Natural killer cell treated with Interleukin-12 subunit alpha and Interleukin-12 subunit beta and Interleukin-15 and Interleukin-18, amount 100 ng/mL, for 72 hours (primary cell): ENCODE data around the gene NKPD1. TPM values are rescaled to one million over a fixed set of nuclear protein-coding genes. Genes with fewer than 3 reads are reported as not detected.
A peak's percentile ranks its signal among the peaks of the same experiment; 100 is the strongest.
"Not testable (repeated sequence)": the region's sequence is repeated elsewhere in the genome, so short reads cannot be mapped to it uniquely, and the experiment has no call there.

ENCODE experiments used
- ATAC-seq, 2 donors: fragments of 150-1000 bp; cut with Tn5 transposase in 1 of 2; sonication (Bioruptor Pico), chemical (Tn5 transposase) in 1 of 2; 2 replicates each; pipeline ENCODE4 v1.10.0; 2021
- DNase-seq: peaks from one replicate; pipeline ENCODE4 v3.0.0; 2022; ENCODE audit warnings: low spot score
- H3K27ac Mint-ChIP-seq, 2 donors: 1 replicate in 1 of 2; 2 replicates in 1 of 2; pipeline ENCODE4 v1.8.0; 2022; ENCODE audit warnings: mixed read lengths in 2 of 2, mild to moderate bottlenecking in 1 of 2, moderate library complexity in 1 of 2
- H3K27me3 Mint-ChIP-seq, 2 donors: 1 replicate in 1 of 2; 2 replicates in 1 of 2; pipeline ENCODE4 v1.8.0; 2022; ENCODE audit warnings: mixed read lengths in 2 of 2
- H3K36me3 Mint-ChIP-seq: one replicate; pipeline ENCODE4 v1.8.0; 2022; ENCODE audit warnings: mixed read lengths
- H3K4me1 Mint-ChIP-seq, 2 donors: 1 replicate in 1 of 2; 2 replicates in 1 of 2; pipeline ENCODE4 v1.8.0; 2022; ENCODE audit warnings: low read depth in 2 of 2, mixed read lengths in 2 of 2, mild to moderate bottlenecking in 1 of 2
- H3K4me3 Mint-ChIP-seq: one replicate; pipeline ENCODE4 v1.8.0; 2022; ENCODE audit warnings: mixed read lengths
- H3K9me3 Mint-ChIP-seq: 2 replicates; pipeline ENCODE4 v1.8.0; 2022; ENCODE audit warnings: mixed read lengths
- total RNA-seq, 2 donors: library from RNA; stranded (reverse); gene quantifications; one replicate each; pipeline ENCODE4 v1.2.3, GENCODE V29; 2022

The NKPD1 gene
- total RNA-seq, 2 donors from 2014 or later: 0.14 to 0.22 TPM

GRCh38 chr19:45118591-45119355 lies 42.0 kb downstream of the NKPD1 start:
- H3K9me3 Mint-ChIP-seq, H3K4me3 Mint-ChIP-seq, H3K36me3 Mint-ChIP-seq, ATAC-seq, DNase-seq, H3K27me3 Mint-ChIP-seq: not testable (repeated sequence)
- Mint-ChIP-seq H3K27ac (peak overlapping the region in 1 of 2 donors; percentile 53), H3K4me1 (peaks cover 43 to 47% of the 10 kb centered on the region in 2 donors)

- DNase-seq (no peak), ATAC-seq (no peak)
- no peaks in the 10 kb centered on the region for H3K36me3 Mint-ChIP-seq
- no peak overlapping the region for H3K27ac Mint-ChIP-seq
- no peak overlapping the region for H3K4me3 Mint-ChIP-seq
- H3K27me3 Mint-ChIP-seq: no peaks in the 10 kb centered on the region
- no peaks in the 10 kb centered on the region for H3K9me3 Mint-ChIP-seq
- H3K4me1 Mint-ChIP-seq: peaks cover 41 to 45% of the 10 kb centered on the region in 2 donors
These were observed 42.7 kb downstream of the NKPD1 start for GRCh38 chr19:45118106-45118505.

GRCh38 chr19:45117671-45118070 lies 43.1 kb downstream of the NKPD1 start:
- no peak overlapping the region for H3K27ac Mint-ChIP-seq
- peaks cover 39 to 45% of the 10 kb centered on the region in 2 donors for H3K4me1 Mint-ChIP-seq
- H3K9me3 Mint-ChIP-seq: no peaks in the 10 kb centered on the region
- ATAC-seq: peak; percentile 4 to 15
- H3K36me3 Mint-ChIP-seq: no peaks in the 10 kb centered on the region
- H3K4me3 Mint-ChIP-seq: no peak overlapping the region
- DNase-seq: no peak
- H3K27me3 Mint-ChIP-seq: no peaks in the 10 kb centered on the region

- Mint-ChIP-seq H3K36me3 (no peaks in the 10 kb centered on the region), H3K27ac (peak overlapping the region in 1 of 2 donors; percentile 53), H3K4me1 (peaks cover 35 to 42% of the 10 kb centered on the region in 2 donors), H3K27me3 (no peaks in the 10 kb centered on the region), H3K4me3 (no peak overlapping the region), H3K9me3 (no peaks in the 10 kb centered on the region)
- ATAC-seq: peak; percentile 51 to 76
- DNase-seq: peak; percentile 69
These were observed 43.6 kb downstream of the NKPD1 start for GRCh38 chr19:45117167-45117594.

- Mint-ChIP-seq H3K4me3 (no peak overlapping the region), H3K9me3 (no peaks in the 10 kb centered on the region), H3K27ac (peak overlapping the region in 1 of 2 donors; percentile 53), H3K36me3 (no peaks in the 10 kb centered on the region), H3K27me3 (no peaks in the 10 kb centered on the region), H3K4me1 (peaks cover 27 to 31% of the 10 kb centered on the region in 2 donors)
- no peak for ATAC-seq
- DNase-seq: no peak
These were observed 44.8 kb downstream of the NKPD1 start for GRCh38 chr19:45115809-45116615.

- no peak overlapping the region for H3K4me3 Mint-ChIP-seq
- no peaks in the 10 kb centered on the region for H3K36me3 Mint-ChIP-seq
- DNase-seq (no peak), ATAC-seq (no peak)
- peaks cover 23 to 34% of the 10 kb centered on the region in 2 donors for H3K4me1 Mint-ChIP-seq
- no peak overlapping the region for H3K27ac Mint-ChIP-seq
- no peaks in the 10 kb centered on the region for H3K27me3 Mint-ChIP-seq
- H3K9me3 Mint-ChIP-seq: no peaks in the 10 kb centered on the region
These were observed 46.7 kb downstream of the NKPD1 start for GRCh38 chr19:45114116-45114515.

GRCh38 chr19:45113628-45114027 lies 47.2 kb downstream of the NKPD1 start:
- Mint-ChIP-seq H3K27me3 (no peaks in the 10 kb centered on the region), H3K4me3 (no peak overlapping the region), H3K4me1 (peaks cover 20 to 32% of the 10 kb centered on the region in 2 donors), H3K36me3 (no peaks in the 10 kb centered on the region), H3K9me3 (no peaks in the 10 kb centered on the region), H3K27ac (no peak overlapping the region)
- ATAC-seq: no peak
- DNase-seq: no peak

GRCh38 chr19:45112111-45112827 lies 48.5 kb downstream of the NKPD1 start:
- H3K36me3 Mint-ChIP-seq: no peaks in the 10 kb centered on the region
- H3K27me3 Mint-ChIP-seq: no peaks in the 10 kb centered on the region
- H3K27ac Mint-ChIP-seq: no peak overlapping the region
- ATAC-seq: no peak
- no peaks in the 10 kb centered on the region for H3K9me3 Mint-ChIP-seq
- no peak for DNase-seq
- H3K4me1 Mint-ChIP-seq: peaks cover 11 to 22% of the 10 kb centered on the region in 2 donors
- no peak overlapping the region for H3K4me3 Mint-ChIP-seq

Other genes with a start within 250 kb of the NKPD1 start
- gene APOC1, start 246.4 kb downstream of the NKPD1 start, total RNA-seq: not detected
- gene APOC4, start 218.7 kb downstream of the NKPD1 start, total RNA-seq: not detected
- 1 to 10 TPM in 1 of 2 donors, not detected in 1; 4.6 TPM for gene APOC2, start 214.9 kb downstream of the NKPD1 start, total RNA-seq
- gene CLPTM1, start 205.6 kb downstream of the NKPD1 start, total RNA-seq: 100 to 1,000 TPM in 1 of 2 donors, 10 to 100 TPM in 1; 90.9 to 116 TPM
- gene RELB, start 159.5 kb downstream of the NKPD1 start, total RNA-seq: 10 to 100 TPM; 47.0 to 81.6 TPM
- 100 to 1,000 TPM in 1 of 2 donors, 10 to 100 TPM in 1; 84.1 to 147 TPM for gene CLASRP, start 121.9 kb downstream of the NKPD1 start, total RNA-seq
- 1 to 10 TPM; 5.0 to 5.5 TPM for gene ZNF296, start 84.5 kb downstream of the NKPD1 start, total RNA-seq
- 10 to 100 TPM; 59.0 TPM for gene GEMIN7, start 81.7 kb downstream of the NKPD1 start, total RNA-seq
- 10 to 100 TPM; 18.1 to 36.3 TPM for gene PPP1R37, start 67.8 kb downstream of the NKPD1 start, total RNA-seq
- 10 to 100 TPM; 17.5 to 33.5 TPM for gene TRAPPC6A, start 17.3 kb upstream of the NKPD1 start, total RNA-seq
- gene BLOC1S3, start 17.8 kb upstream of the NKPD1 start, total RNA-seq: 10 to 100 TPM; 15.4 to 20.5 TPM
- not detected for gene EXOC3L2, start 84.4 kb upstream of the NKPD1 start, total RNA-seq
- gene MARK4, start 90.3 kb upstream of the NKPD1 start, total RNA-seq: 10 to 100 TPM; 31.4 to 42.5 TPM
- under 1 TPM in 1 of 2 donors, not detected in 1; 0.29 TPM for gene CKM, start 161.9 kb upstream of the NKPD1 start, total RNA-seq
- gene KLC3, start 179.8 kb upstream of the NKPD1 start, total RNA-seq: not detected
- 10 to 100 TPM; 18.1 to 44.0 TPM for gene ERCC2, start 209.6 kb upstream of the NKPD1 start, total RNA-seq
- gene PPP1R13L, start 244.1 kb upstream of the NKPD1 start, total RNA-seq: 10 to 100 TPM; 12.2 to 14.1 TPM
- gene POLR1G, start 245.7 kb upstream of the NKPD1 start, total RNA-seq: 10 to 100 TPM; 11.0 to 25.4 TPM